H1 (cell line): Measurements from ENCODE around the gene ATXN8OS. TPM values are rescaled to one million over a fixed set of nuclear protein-coding genes. Genes with fewer than 3 reads are reported as not detected.

Source experiments
- CTCF ChIA-PET: fragments of 300-600 bp; sonication (Branson Sonifier 250); formaldehyde crosslinking; loops from one replicate; lab custom pipeline; 2021; ENCODE audit not compliant: partially characterized antibody; lab: Charles Lee
- POLR2A ChIA-PET: fragments of 300-600 bp; sonication (Branson Sonifier 250); formaldehyde crosslinking; loops from one replicate; lab custom pipeline; 2021; ENCODE audit warnings: inconsistent platforms; ENCODE audit not compliant: partially characterized antibody; lab: Charles Lee
- DNase-seq, 2 experiments: peaks; one replicate each; pipeline versions ENCODE4 v3.0.0 to v3.0.0-alpha.2; 2010 to 2022; ENCODE audit warnings: low spot score in 2 of 2, low read depth in 1 of 2, mixed read lengths in 1 of 2
- FAIRE-seq: peaks from 2 replicates; lab custom pipeline; 2011; peaks lifted over from hg19 to GRCh38; lab: Jason Lieb, UNC
- H2AFZ ChIP-seq: 2 replicates; pipeline ENCODE4 v1.8.1; 2012; ENCODE audit warnings: low read length, inconsistent platforms
- H2AK5ac ChIP-seq: 2 replicates; pipeline ENCODE4 v1.6.1; 2013; ENCODE audit warnings: low read depth, low read length
- H2BK120ac ChIP-seq: replicated peaks from 2 replicates; pipeline ENCODE3; 2013; ENCODE audit warnings: low read depth, low read length, inconsistent platforms
- H2BK12ac ChIP-seq: 2 replicates; pipeline ENCODE4 v1.6.1; 2013; ENCODE audit warnings: low read depth, low read length
- H2BK15ac ChIP-seq: 2 replicates; pipeline ENCODE4 v1.6.1; 2013; ENCODE audit warnings: low read length
- H2BK20ac ChIP-seq: 2 replicates; pipeline ENCODE4 v1.6.1; 2013; ENCODE audit warnings: low read length
- H2BK5ac ChIP-seq: 2 replicates; pipeline ENCODE4 v1.6.1; 2013; ENCODE audit warnings: low read depth, low read length
- H3K14ac ChIP-seq: 2 replicates; pipeline ENCODE4 v1.6.1; 2013; ENCODE audit warnings: inconsistent platforms; ENCODE audit not compliant: insufficient read length
- H3K18ac ChIP-seq: 2 replicates; pipeline ENCODE4 v1.6.1; 2013; ENCODE audit warnings: low read length; ENCODE audit errors: extremely low read depth
- H3K23ac ChIP-seq: 2 replicates; pipeline ENCODE4 v1.6.1; 2013; ENCODE audit warnings: inconsistent platforms; ENCODE audit not compliant: insufficient read length
- H3K23me2 ChIP-seq: 2 replicates; pipeline ENCODE4 v1.6.1; 2013; ENCODE audit warnings: low read depth, low read length
- H3K27ac ChIP-seq: 2 replicates; pipeline ENCODE4 v1.6.1; 2011; ENCODE audit warnings: low read depth, low read length, inconsistent platforms
- H3K27me3 ChIP-seq, 4 experiments: replicated peaks in 1 of 4; 1 replicate in 1 of 4; 2 replicates in 3 of 4; pipeline versions ENCODE4 v1.6.1 to v1.8.1; 2011 to 2013; ENCODE audit warnings: low read length in 3 of 4, mild to moderate bottlenecking in 3 of 4, inconsistent platforms in 2 of 4, mixed read lengths in 2 of 4, moderate library complexity in 1 of 4; ENCODE audit not compliant: control insufficient read depth in 3 of 4, insufficient read depth in 3 of 4; ENCODE audit errors: extremely low read depth in 1 of 4
- H3K36me3 ChIP-seq, 4 experiments: 2 replicates each; pipeline versions ENCODE4 v1.6.1 to v1.8.1; 2011 to 2013; ENCODE audit warnings: mild to moderate bottlenecking in 4 of 4, low read length in 3 of 4, moderate library complexity in 2 of 4, control low read depth in 1 of 4, inconsistent platforms in 1 of 4; ENCODE audit not compliant: insufficient read depth in 4 of 4, control insufficient read depth in 2 of 4
- H3K4ac ChIP-seq: replicated peaks from 2 replicates; pipeline ENCODE3; 2013; ENCODE audit warnings: low read length, low read depth, mixed read lengths, inconsistent platforms; ENCODE audit not compliant: insufficient read length
- H3K4me1 ChIP-seq, 4 experiments: replicated peaks in 1 of 4; 1 replicate in 1 of 4; 2 replicates in 3 of 4; pipeline versions ENCODE4 v1.6.1 to v1.8.1; 2011 to 2013; ENCODE audit warnings: low read length in 3 of 4, inconsistent platforms in 2 of 4, mixed read lengths in 1 of 4; ENCODE audit not compliant: insufficient read depth in 4 of 4, control insufficient read depth in 3 of 4
- H3K4me2 ChIP-seq, 2 experiments: 2 replicates each; pipeline versions ENCODE4 v1.6.1 to v1.8.1; 2011 to 2013; ENCODE audit warnings: low read depth in 2 of 2, low read length in 2 of 2, control low read depth in 1 of 2, inconsistent platforms in 1 of 2, mild to moderate bottlenecking in 1 of 2; ENCODE audit not compliant: insufficient read depth in 1 of 2
- H3K4me3 ChIP-seq, 4 experiments: fragments of 200-600, 300-600 bp in 1 of 4; sonication (generic), shearing (Covaris generic), sonication (Bioruptor Twin) in 1 of 4; 2 replicates each; pipeline versions ENCODE4 v1.5.1 to v1.8.1; 2011 to 2016; ENCODE audit warnings: low read length in 4 of 4, low read depth in 3 of 4, control low read depth in 2 of 4, inconsistent platforms in 2 of 4, mild to moderate bottlenecking in 2 of 4, mixed read lengths in 1 of 4, moderate library complexity in 1 of 4; ENCODE audit not compliant: insufficient read depth in 2 of 4; ENCODE audit errors: extremely low read depth in 1 of 4
- H3K56ac ChIP-seq: replicated peaks from 2 replicates; pipeline ENCODE3; 2013; ENCODE audit warnings: low read depth, mild to moderate bottlenecking, mixed read lengths, low read length, inconsistent platforms; ENCODE audit not compliant: insufficient read length
- H3K79me1 ChIP-seq: 2 replicates; pipeline ENCODE4 v1.6.1; 2013; ENCODE audit warnings: low read depth, low read length, control low read depth
- H3K79me2 ChIP-seq, 2 experiments: 2 replicates each; pipeline versions ENCODE4 v1.6.1 to v1.8.1; 2012 to 2013; ENCODE audit warnings: low read length in 2 of 2, mild to moderate bottlenecking in 2 of 2, inconsistent platforms in 1 of 2; ENCODE audit not compliant: insufficient read depth in 2 of 2, control insufficient read depth in 1 of 2
- H3K9ac ChIP-seq, 4 experiments: replicated peaks in 1 of 4; 1 replicate in 1 of 4; 2 replicates in 3 of 4; pipeline versions ENCODE4 v1.6.1 to v1.8.1; 2011 to 2013; ENCODE audit warnings: low read depth in 3 of 4, low read length in 3 of 4, control low read depth in 2 of 4, mild to moderate bottlenecking in 2 of 4, moderate library complexity in 2 of 4, inconsistent platforms in 1 of 4; ENCODE audit errors: extremely low read depth in 1 of 4
- H3K9me3 ChIP-seq, 2 experiments: 2 replicates each; pipeline versions ENCODE4 v1.6.1 to v1.8.1; 2012 to 2013; ENCODE audit warnings: mild to moderate bottlenecking in 2 of 2, moderate library complexity in 2 of 2, control low read depth in 1 of 2, inconsistent platforms in 1 of 2, low read depth in 1 of 2, low read length in 1 of 2, mixed read lengths in 1 of 2; ENCODE audit not compliant: insufficient read depth in 2 of 2
- H4K20me1 ChIP-seq, 2 experiments: replicated peaks in 1 of 2; 2 replicates each; pipeline versions ENCODE3 to v1.8.1; 2011 to 2013; ENCODE audit warnings: inconsistent platforms in 2 of 2, low read length in 2 of 2, mild to moderate bottlenecking in 1 of 2; ENCODE audit not compliant: insufficient read depth in 2 of 2, control insufficient read depth in 1 of 2
- H4K5ac ChIP-seq: 2 replicates; pipeline ENCODE4 v1.6.1; 2013; ENCODE audit warnings: low read length, low read depth, mixed read lengths, inconsistent platforms; ENCODE audit not compliant: insufficient read length
- H4K8ac ChIP-seq: 2 replicates; pipeline ENCODE4 v1.8.0; 2013; ENCODE audit warnings: mild to moderate bottlenecking, moderate library complexity, low read length, inconsistent platforms; ENCODE audit not compliant: insufficient read depth; ENCODE audit errors: extremely low read depth
- H4K91ac ChIP-seq: replicated peaks from 2 replicates; pipeline ENCODE3; 2013; ENCODE audit warnings: low read length, mixed read lengths, inconsistent platforms; ENCODE audit not compliant: insufficient read length
- CHD2 ChIP-seq: IDR thresholded peaks from 2 replicates; pipeline ENCODE4 v1.6.1; 2012; ENCODE audit warnings: low read length, improper control_type of control experiment
- HDAC6 ChIP-seq: IDR thresholded peaks from one replicate; pipeline ENCODE4 v1.7.1; 2012; ENCODE audit warnings: low read depth, mild to moderate bottlenecking, inconsistent platforms, low read length, moderate library complexity
- KDM5A ChIP-seq: fragments of 200-600 bp; IDR thresholded peaks from 2 replicates; pipeline ENCODE4 v1.7.1; 2012; ENCODE audit warnings: mild to moderate bottlenecking, low read length, inconsistent platforms, mixed read lengths
- NANOG ChIP-seq: IDR thresholded peaks from 2 replicates; pipeline ENCODE4 v1.6.1; 2011; ENCODE audit warnings: low read length, low read depth, mild to moderate bottlenecking, inconsistent platforms; ENCODE audit not compliant: insufficient read depth, poor library complexity, severe bottlenecking
- SAP30 ChIP-seq: fragments of 300-600 bp; sonication (generic); IDR thresholded peaks from 2 replicates; pipeline ENCODE4 v1.7.1; 2012; ENCODE audit warnings: low read length, moderate library complexity, mild to moderate bottlenecking, inconsistent platforms; ENCODE audit not compliant: insufficient read depth, insufficient replicate concordance
- TEAD4 ChIP-seq: IDR thresholded peaks from 2 replicates; pipeline ENCODE4 v1.6.1; 2012; ENCODE audit warnings: low read depth, low read length, inconsistent platforms, mixed read lengths
- polyA plus RNA-seq, 7 experiments: library from polyadenylated mRNA; depleted of rRNA in 3 of 7; stranded (reverse) in 5 of 7; unstranded in 2 of 7; fragments of >200 nt in 5 of 7; fragments of 200-250 nt in 2 of 7; gene quantifications; 1 replicate in 5 of 7; 2 replicates in 1 of 7; 4 replicates in 1 of 7; pipeline versions ENCODE4 v1.2.1 to v1.2.3, GENCODE V29; 2011 to 2013; ENCODE audit warnings: missing spikeins in 2 of 7, mixed read lengths in 2 of 7
- total RNA-seq: library from RNA; stranded (reverse); fragmentation: NEBNext Ultra II Directional; extraction: Animal tissue kit (Norgen Biotek cat#: 25700); gene quantifications from 2 replicates; pipeline ENCODE4 v1.2.1, GENCODE V29; 2021

ATXN8OS gene
- total and polyA plus RNA-seq, 2 of the 8 experiments (the other 6 are each of a cell fraction or from before 2014, with no cell fraction given) = not detected

- H3K27me3 ChIP-seq = peaks cover 16 to 30% (median 27%) of the 10 kb centered on the region in 4 experiments
- H3K4ac ChIP-seq = no peak overlapping the region
- no peak for DNase-seq
- peaks cover 0 to 4% (median 2%) of the 10 kb centered on the region in 4 experiments; a peak in 2 of 7 replicates for H3K4me1 ChIP-seq
- CTCF ChIA-PET = interaction anchor here (0.7 kb wide), 1 partner anchor 352 kb away, joined by 3 read pairs; no protein-coding TSS in a partner anchor
- no peak overlapping the region for H3K23ac ChIP-seq
- no peak overlapping the region for H4K5ac ChIP-seq
- no peak overlapping the region for H3K18ac ChIP-seq
- no peak overlapping the region for H2AK5ac ChIP-seq
- no peaks in the 10 kb centered on the region for H3K36me3 ChIP-seq
- H3K79me2 ChIP-seq = no peaks in the 10 kb centered on the region
- no peak overlapping the region for H2AFZ ChIP-seq
- no peaks in the 10 kb centered on the region for H4K20me1 ChIP-seq
- TF ChIP-seq SAP30 (no peak), CHD2 (no peak), KDM5A (no peak), HDAC6 (no peak), NANOG (no peak), TEAD4 (no peak)
- FAIRE-seq = no peak
- H3K27ac ChIP-seq = no peak overlapping the region
- H2BK20ac ChIP-seq = no peak overlapping the region
- no peak overlapping the region for H2BK5ac ChIP-seq
- H4K8ac ChIP-seq = no peak overlapping the region
- H3K23me2 ChIP-seq = peaks cover 10% of the 10 kb centered on the region; the same call in 1 of the 2 replicates
- no peaks in the 10 kb centered on the region for H3K79me1 ChIP-seq
- H4K91ac ChIP-seq = no peak overlapping the region
- H3K56ac ChIP-seq = no peak overlapping the region
- POLR2A ChIA-PET = no interaction called here
- no peak overlapping the region for H3K9ac ChIP-seq
- H3K4me2 ChIP-seq = no peak overlapping the region
- no peak overlapping the region for H3K14ac ChIP-seq
- no peaks in the 10 kb centered on the region for H3K9me3 ChIP-seq
- H2BK120ac ChIP-seq = no peak overlapping the region
- H3K4me3 ChIP-seq = no peak overlapping the region
- no peak overlapping the region for H2BK12ac ChIP-seq
- H2BK15ac ChIP-seq = no peak overlapping the region
Measured at GRCh38 chr13:70104481-70104880, 3.1 kb upstream of the ATXN8OS start.
